Natural killer cell treated with Interleukin-12 subunit alpha and Interleukin-12 subunit beta and Interleukin-15 and Interleukin-18, amount 100 ng/mL, for 72 hours (primary cell): ENCODE measurements around the gene SEPHS1. TPM values are rescaled to one million over a fixed set of nuclear protein-coding genes. Genes with fewer than 3 reads are reported as not detected.
A peak's percentile ranks its signal among the peaks of the same experiment; 100 is the strongest.
"Not testable (repeated sequence)": the region's sequence is repeated elsewhere in the genome, so short reads cannot be mapped to it uniquely, and the experiment has no call there.

Experiments
- ATAC-seq, 2 donors: fragments of 150-1000 bp; cut with Tn5 transposase in 1 of 2; sonication (Bioruptor Pico), chemical (Tn5 transposase) in 1 of 2; 2 replicates each; pipeline ENCODE4 v1.10.0; 2021
- DNase-seq: peaks from one replicate; pipeline ENCODE4 v3.0.0; 2022; ENCODE audit warnings: low spot score
- H3K27ac Mint-ChIP-seq, 2 donors: 1 replicate in 1 of 2; 2 replicates in 1 of 2; pipeline ENCODE4 v1.8.0; 2022; ENCODE audit warnings: mixed read lengths in 2 of 2, mild to moderate bottlenecking in 1 of 2, moderate library complexity in 1 of 2
- H3K27me3 Mint-ChIP-seq, 2 donors: 1 replicate in 1 of 2; 2 replicates in 1 of 2; pipeline ENCODE4 v1.8.0; 2022; ENCODE audit warnings: mixed read lengths in 2 of 2
- H3K36me3 Mint-ChIP-seq: one replicate; pipeline ENCODE4 v1.8.0; 2022; ENCODE audit warnings: mixed read lengths
- H3K4me1 Mint-ChIP-seq, 2 donors: 1 replicate in 1 of 2; 2 replicates in 1 of 2; pipeline ENCODE4 v1.8.0; 2022; ENCODE audit warnings: low read depth in 2 of 2, mixed read lengths in 2 of 2, mild to moderate bottlenecking in 1 of 2
- H3K4me3 Mint-ChIP-seq: one replicate; pipeline ENCODE4 v1.8.0; 2022; ENCODE audit warnings: mixed read lengths
- H3K9me3 Mint-ChIP-seq: 2 replicates; pipeline ENCODE4 v1.8.0; 2022; ENCODE audit warnings: mixed read lengths
- total RNA-seq, 2 donors: library from RNA; stranded (reverse); gene quantifications; one replicate each; pipeline ENCODE4 v1.2.3, GENCODE V29; 2022

Gene SEPHS1
- total RNA-seq, 2 donors from 2014 or later: 37.8 to 62.4 TPM

DNA sequence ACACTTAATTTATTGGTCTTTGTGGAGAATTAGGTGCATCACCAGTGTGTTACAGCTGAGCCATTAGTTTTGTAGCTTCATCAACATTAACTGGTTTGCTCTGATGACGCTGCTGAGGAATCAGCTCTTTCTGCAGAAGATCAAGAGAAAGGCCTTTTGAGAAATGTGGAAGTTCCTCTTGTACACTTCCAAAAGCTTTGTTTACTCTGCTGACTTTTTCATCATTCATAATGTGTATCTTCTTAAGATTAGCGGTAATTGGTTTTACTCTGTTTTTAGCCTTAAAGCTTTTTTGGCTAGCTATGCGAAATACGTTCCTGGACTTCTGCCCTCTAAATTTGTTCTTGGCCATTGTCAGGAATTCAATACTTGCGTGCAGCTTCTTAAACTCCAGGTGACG, 40.0 kb downstream of the SEPHS1 start:
- Mint-ChIP-seq H3K36me3 (no peaks in the 10 kb centered on the region), H3K27me3 (no peaks in the 10 kb centered on the region), H3K27ac (no peak overlapping the region), H3K9me3 (no peaks in the 10 kb centered on the region), H3K4me1 (no peaks in the 10 kb centered on the region), H3K4me3 (no peak overlapping the region)
- ATAC-seq: no peak
- DNase-seq: no peak

GRCh38 chr10:13306103-13306502, 42.0 kb downstream of the SEPHS1 start:
- Mint-ChIP-seq H3K36me3 (no peaks in the 10 kb centered on the region), H3K4me1 (peaks cover 10 to 14% of the 10 kb centered on the region in 2 donors), H3K4me3 (no peak overlapping the region), H3K27me3 (no peaks in the 10 kb centered on the region), H3K9me3 (no peaks in the 10 kb centered on the region), H3K27ac (no peak overlapping the region)
- DNase-seq (no peak), ATAC-seq (no peak)

DNA sequence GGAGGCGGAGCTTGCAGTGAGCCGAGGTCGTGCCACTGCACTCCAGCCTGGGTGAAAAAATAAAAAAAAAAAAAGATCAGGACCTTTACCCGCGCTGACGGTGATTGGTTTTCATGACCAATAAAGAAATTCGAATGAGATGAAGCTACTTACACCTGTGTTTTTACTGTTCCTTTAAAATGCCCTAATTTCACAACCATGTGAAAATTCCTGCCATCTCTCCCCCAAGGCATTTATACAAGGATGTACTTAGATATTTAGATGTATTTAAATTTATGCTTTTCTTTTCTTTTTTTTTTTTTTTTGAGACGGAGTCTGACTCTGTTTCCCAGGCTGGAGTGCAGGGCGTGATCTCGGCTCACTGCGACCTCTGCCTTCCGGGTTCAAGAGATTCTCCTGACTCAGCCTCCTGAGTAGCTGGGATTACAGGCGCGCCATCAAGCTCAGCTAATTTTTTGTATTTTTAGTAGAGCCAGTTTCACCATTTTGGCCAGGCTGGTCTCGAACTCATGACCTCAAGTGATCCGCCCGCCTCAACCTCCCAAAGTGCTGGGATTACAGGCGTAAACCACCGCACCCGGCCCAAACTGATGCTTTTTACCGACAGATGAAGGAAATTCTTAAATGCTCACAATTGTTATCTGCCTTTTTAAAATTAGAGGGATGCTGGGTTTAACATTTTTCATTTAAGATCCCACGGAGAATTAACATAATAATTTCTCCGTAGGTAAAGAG, 45.1 kb downstream of the SEPHS1 start:
- Mint-ChIP-seq H3K4me1 (peaks cover 20 to 24% of the 10 kb centered on the region in 2 donors), H3K27me3 (no peaks in the 10 kb centered on the region), H3K9me3 (no peaks in the 10 kb centered on the region), H3K4me3 (peak overlapping the region; percentile 88), H3K27ac (peak overlapping the region; percentile 97 to 99), H3K36me3 (no peaks in the 10 kb centered on the region)
- ATAC-seq: no peak
- no peak for DNase-seq

DNA sequence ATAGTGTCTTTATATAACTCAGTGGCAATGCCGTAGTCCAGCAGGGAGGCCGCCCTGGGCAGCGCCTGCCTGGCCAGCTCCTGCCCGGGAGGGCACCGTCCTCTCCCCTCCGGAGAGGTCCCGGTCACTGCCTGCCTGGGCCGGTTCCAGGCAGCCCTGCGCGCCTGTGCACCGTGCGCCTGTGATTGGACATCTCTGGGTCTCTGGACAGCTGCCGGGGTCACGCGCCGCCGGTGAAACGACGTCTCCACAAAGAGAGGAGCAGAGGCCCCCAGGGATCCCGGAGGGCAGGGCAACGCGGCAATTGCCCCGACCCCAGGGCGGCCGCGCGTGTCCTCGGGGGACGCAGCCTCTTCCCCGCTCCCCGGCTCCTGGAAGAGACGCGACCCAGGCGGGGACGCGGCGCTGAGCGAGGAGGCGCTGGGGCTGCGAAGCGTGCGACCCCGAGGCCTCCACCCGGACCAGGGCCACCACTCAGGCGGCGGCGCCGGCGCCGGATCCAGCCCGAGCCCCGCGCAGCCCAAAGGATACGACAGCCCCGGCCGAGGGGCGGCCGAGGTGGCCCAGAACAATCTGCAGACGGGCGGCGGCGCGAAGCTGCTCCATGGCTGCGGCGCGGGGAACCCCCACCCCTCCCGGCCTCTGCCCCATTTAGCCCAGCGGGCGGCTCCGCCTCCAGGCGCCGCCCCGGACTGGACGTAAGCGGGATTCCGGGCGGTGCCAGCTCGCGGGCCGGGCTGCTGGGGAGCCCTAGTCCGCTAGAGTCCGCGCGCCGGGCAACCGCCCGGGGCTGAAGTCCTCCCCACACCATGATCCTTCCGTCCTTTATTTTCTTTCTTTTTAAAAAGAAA, 48.4 kb downstream of the SEPHS1 start, which contains the start of gene PHYH:
Gene PHYH, minus strand, starts transcription at position 628 of the 851 bp plus-strand sequence. Its CDS starts 22 bp downstream, at position 606.
- peaks cover 20 to 24% of the 10 kb centered on the region in 2 donors for H3K4me1 Mint-ChIP-seq
- no peaks in the 10 kb centered on the region for H3K9me3 Mint-ChIP-seq
- ATAC-seq (peak; percentile 84 to 90), DNase-seq (peak; percentile 88)
- H3K4me3 Mint-ChIP-seq: peak within 1 kb of the TSS; percentile 85
- H3K36me3 Mint-ChIP-seq: no peaks in the 10 kb centered on the region
- no peaks in the 10 kb centered on the region for H3K27me3 Mint-ChIP-seq
- H3K27ac Mint-ChIP-seq: peak within 1 kb of the TSS; percentile 58 to 88

- no peaks in the 10 kb centered on the region for H3K36me3 Mint-ChIP-seq
- peak overlapping the region; percentile 47 to 58 for H3K27ac Mint-ChIP-seq
- peak overlapping the region; percentile 81 for H3K4me3 Mint-ChIP-seq
- DNase-seq (no peak), ATAC-seq (no peak)
- no peaks in the 10 kb centered on the region for H3K27me3 Mint-ChIP-seq
- H3K9me3 Mint-ChIP-seq: no peaks in the 10 kb centered on the region
- peaks cover 20 to 24% of the 10 kb centered on the region in 2 donors for H3K4me1 Mint-ChIP-seq
Measured at GRCh38 chr10:13298748-13299436, 49.2 kb downstream of the SEPHS1 start.

DNA sequence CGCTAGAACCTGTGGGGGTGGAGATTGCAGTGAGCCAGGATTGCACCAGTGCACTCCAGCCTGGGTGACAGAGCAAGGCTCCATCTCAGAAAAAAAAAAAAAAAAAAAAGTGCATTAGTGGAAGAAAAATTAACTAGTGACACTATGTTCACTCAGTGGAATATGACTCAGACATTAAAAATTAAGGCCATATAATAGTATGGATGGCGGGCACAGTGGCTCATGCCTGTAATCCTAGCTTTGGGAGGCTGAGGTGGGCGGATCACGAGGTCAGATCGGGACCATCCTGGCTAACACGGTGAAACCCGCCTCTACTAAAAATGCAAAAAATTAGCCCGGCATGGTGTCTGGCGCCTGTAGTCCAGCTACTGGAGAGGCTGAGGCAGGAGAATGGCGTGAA, 51.6 kb downstream of the SEPHS1 start:
- H3K4me1 Mint-ChIP-seq: peaks cover 12 to 13% of the 10 kb centered on the region in 2 donors
- H3K27ac Mint-ChIP-seq: no peak overlapping the region
- no peak for ATAC-seq
- no peak for DNase-seq
- no peaks in the 10 kb centered on the region for H3K9me3 Mint-ChIP-seq
- no peaks in the 10 kb centered on the region for H3K36me3 Mint-ChIP-seq
- no peaks in the 10 kb centered on the region for H3K27me3 Mint-ChIP-seq
- no peak overlapping the region for H3K4me3 Mint-ChIP-seq

DNA sequence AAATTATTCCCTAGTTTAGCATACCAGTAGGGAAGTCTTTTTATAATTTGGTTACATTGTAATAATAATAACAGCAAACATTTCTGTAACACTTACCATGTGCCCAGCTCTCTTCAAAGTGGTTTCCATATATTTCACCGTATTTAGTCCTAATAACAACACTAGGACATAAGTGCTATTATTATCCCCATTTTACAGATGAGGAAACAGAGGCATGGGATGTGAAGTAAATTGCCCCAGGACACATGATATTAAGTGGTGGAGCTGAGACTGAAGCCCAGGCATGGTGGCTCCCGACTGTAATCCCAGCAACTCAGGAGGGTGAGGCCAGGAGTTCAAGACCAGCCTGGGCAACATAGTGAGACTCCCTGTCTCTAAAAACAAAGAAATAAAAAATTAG, 53.3 kb downstream of the SEPHS1 start:
- Mint-ChIP-seq H3K4me3 (no peak overlapping the region), H3K27ac (no peak overlapping the region), H3K4me1 (peaks cover 4 to 5% of the 10 kb centered on the region in 2 donors), H3K36me3 (no peaks in the 10 kb centered on the region), H3K27me3 (no peaks in the 10 kb centered on the region), H3K9me3 (no peaks in the 10 kb centered on the region)
- DNase-seq (no peak), ATAC-seq (no peak)

DNA sequence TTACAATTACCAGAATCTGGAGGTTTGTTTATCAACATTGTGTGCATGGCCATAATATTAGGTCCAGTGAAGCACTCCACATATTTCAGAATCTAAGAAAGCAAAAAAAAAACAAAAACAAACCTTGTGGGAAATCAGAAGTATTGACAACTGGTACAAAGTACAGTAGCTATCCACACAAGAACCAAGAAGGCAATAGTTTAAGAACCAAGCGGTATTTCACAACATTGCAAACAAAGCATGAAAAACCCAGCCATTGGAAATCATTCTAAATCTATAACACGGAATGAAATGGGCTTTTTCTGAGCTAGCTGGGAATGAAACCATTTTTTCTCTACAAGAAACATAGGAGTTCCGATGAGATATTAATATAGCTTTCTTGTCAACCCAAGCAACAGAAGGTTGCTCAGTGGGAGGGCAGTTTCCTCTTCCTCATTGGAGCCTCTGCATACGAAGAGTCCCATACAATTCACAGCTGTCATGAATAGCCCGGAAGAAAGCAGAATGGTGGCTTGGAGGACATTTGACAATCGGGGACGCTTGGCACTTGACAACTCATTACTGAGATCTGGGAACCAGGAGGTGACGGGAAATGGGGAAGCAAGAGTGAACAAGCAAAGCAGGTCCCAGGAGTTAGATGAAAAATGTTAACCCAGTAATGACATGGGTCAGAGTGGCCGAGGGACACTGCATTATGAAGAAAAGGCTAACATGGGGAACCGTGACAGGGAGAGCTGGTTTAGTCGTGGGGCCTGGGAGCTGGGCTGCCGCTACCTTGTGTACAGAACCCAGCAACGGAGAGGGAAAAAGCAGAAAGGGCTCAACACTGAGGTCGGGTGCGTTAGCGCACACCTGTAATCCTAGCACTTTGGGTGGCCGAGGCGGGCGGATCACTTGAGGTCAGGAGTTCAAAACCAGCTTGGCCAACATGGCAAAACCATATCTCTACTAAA, 56.0 kb downstream of the SEPHS1 start:
- H3K9me3 Mint-ChIP-seq: no peaks in the 10 kb centered on the region
- H3K27me3 Mint-ChIP-seq: no peaks in the 10 kb centered on the region
- no peaks in the 10 kb centered on the region for H3K36me3 Mint-ChIP-seq
- ATAC-seq (no peak), DNase-seq (no peak)
- no peak overlapping the region for H3K27ac Mint-ChIP-seq
- H3K4me3 Mint-ChIP-seq: no peak overlapping the region
- peaks cover 0 to 5% of the 10 kb centered on the region in 2 donors for H3K4me1 Mint-ChIP-seq

- no peaks in the 10 kb centered on the region for H3K36me3 Mint-ChIP-seq
Measured at GRCh38 chr10:13291061-13291460, 57.0 kb downstream of the SEPHS1 start.

GRCh38 chr10:13284050-13284449, 64.0 kb downstream of the SEPHS1 start:
- no peak overlapping the region for H3K27ac Mint-ChIP-seq
- H3K36me3 Mint-ChIP-seq: no peaks in the 10 kb centered on the region
- ATAC-seq: no peak

More at GRCh38 chr10:13291061-13291460, 57.0 kb downstream of the SEPHS1 start:
- Mint-ChIP-seq H3K27ac (no peak overlapping the region), H3K4me1 (peaks cover 0 to 5% of the 10 kb centered on the region in 2 donors), H3K9me3 (no peaks in the 10 kb centered on the region), H3K27me3 (no peaks in the 10 kb centered on the region), H3K4me3 (no peak overlapping the region)
- no peak for DNase-seq
- no peak for ATAC-seq

GRCh38 chr10:13282348-13282747, 65.7 kb downstream of the SEPHS1 start:
- not testable (repeated sequence) for H3K4me1 Mint-ChIP-seq, H3K36me3 Mint-ChIP-seq, H3K27ac Mint-ChIP-seq, ATAC-seq, H3K27me3 Mint-ChIP-seq, DNase-seq, H3K9me3 Mint-ChIP-seq, H3K4me3 Mint-ChIP-seq

More at GRCh38 chr10:13284050-13284449, 64.0 kb downstream of the SEPHS1 start:
- no peaks in the 10 kb centered on the region for H3K27me3 Mint-ChIP-seq
- H3K4me3 Mint-ChIP-seq: no peak overlapping the region
- no peaks in the 10 kb centered on the region for H3K9me3 Mint-ChIP-seq
- peaks cover 0 to 5% of the 10 kb centered on the region in 2 donors for H3K4me1 Mint-ChIP-seq
- DNase-seq: no peak

DNA sequence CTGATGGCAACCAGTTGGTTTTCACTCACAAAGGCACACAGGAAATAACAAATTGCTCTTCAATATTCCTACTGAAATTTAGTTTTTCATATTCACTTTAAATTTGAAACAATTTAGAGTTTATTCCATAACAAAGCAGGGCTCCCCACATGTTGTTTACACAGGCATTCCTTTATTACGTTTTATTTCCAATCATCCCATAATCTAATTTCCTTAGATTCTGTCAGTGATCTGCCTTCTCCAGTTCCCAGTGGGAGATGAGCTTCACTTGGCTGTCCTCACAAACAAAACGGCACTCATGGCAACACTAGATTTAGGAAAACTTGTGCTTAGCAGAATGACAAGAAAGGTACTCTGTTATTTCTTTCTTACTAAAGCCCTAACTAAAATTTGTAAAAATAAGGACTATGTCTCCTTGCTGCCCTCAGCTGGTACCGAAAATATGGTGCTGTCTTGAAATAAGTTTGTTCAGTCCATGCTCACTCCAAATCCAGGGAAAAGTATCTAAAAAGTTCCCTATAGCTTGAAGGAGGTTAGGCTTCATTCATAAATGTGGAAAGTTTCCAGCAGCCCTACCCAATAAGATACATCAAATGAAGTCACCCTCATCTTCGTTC, 71.2 kb downstream of the SEPHS1 start:
- Mint-ChIP-seq H3K4me3 (no peak overlapping the region), H3K27ac (no peak overlapping the region), H3K4me1 (no peaks in the 10 kb centered on the region), H3K36me3 (no peaks in the 10 kb centered on the region), H3K27me3 (no peaks in the 10 kb centered on the region), H3K9me3 (no peaks in the 10 kb centered on the region)
- ATAC-seq: no peak
- DNase-seq: no peak
